ENCODE results near the gene FAM83C. TPM values are rescaled to one million over a fixed set of nuclear protein-coding genes. Genes with fewer than 3 reads are reported as not detected.
A peak's percentile ranks its signal among the peaks of the same experiment; 100 is the strongest.

FAM83C gene
- total and polyA plus RNA-seq, 9 of the 15 experiments (the other 6 are each of a cell fraction or from before 2014, with no cell fraction given) = not detected

GRCh38 chr20:35306931-35307517 is 14.8 kb upstream of the FAM83C start:
- Histone ChIP-seq H3K4me2 (ENCODE audit: insufficient read depth, low read length) (no peak overlapping the region), H2AFZ (ENCODE audit: low read depth, low read length) (no peak overlapping the region), H3K9me3 (replicated peaks; ENCODE audit: control insufficient read depth, insufficient read depth, low read depth, low read length) (no peaks in the 10 kb centered on the region), H3K9ac (ENCODE audit: insufficient read depth in 1 of 2, low read depth in 2 of 2, low read length in 2 of 2) (peak overlapping the region in 1 of 2 experiments; percentile 6; a peak in 1 of 4 replicates), H4K20me1 (replicated peaks; ENCODE audit: control insufficient read depth, insufficient read depth, low read length) (no peaks in the 10 kb centered on the region), H3K4me3 (no peak overlapping the region), H3K27me3 (ENCODE audit: control insufficient read depth in 2 of 2, insufficient read depth in 2 of 2, low read length in 2 of 2) (no peaks in the 10 kb centered on the region), H3K79me2 (ENCODE audit: control insufficient read depth, insufficient read depth, low read length) (no peaks in the 10 kb centered on the region), H3K4me1 (replicated peaks in 1 of 2; ENCODE audit: control insufficient read depth in 2 of 2, insufficient read depth in 2 of 2, low read length in 2 of 2) (peaks cover 17 to 28% of the 10 kb centered on the region in 2 experiments; a peak in 4 of 5 replicates), H3K9me1 (ENCODE audit: control insufficient read depth, insufficient read depth, low read length) (no peaks in the 10 kb centered on the region), H3K36me3 (ENCODE audit: control insufficient read depth, insufficient read depth, low read length) (peaks cover 27% of the 10 kb centered on the region; the same call in 2 of the 3 replicates), H3K27ac (ENCODE audit: extremely low read depth, low read depth, low read length) (no peak overlapping the region)
- intact Hi-C loops (cut with micrococcal nuclease) = loop anchor here (1.0 kb wide), 1 partner anchor 132 kb away; no protein-coding TSS in a partner anchor
- ATAC-seq (peak; percentile 89), DNase-seq (ENCODE audit: extremely low read depth in 1 of 4, low spot score in 3 of 4) (peak; percentile 58 to 74 (median 68)), FAIRE-seq (peak; percentile 72)
- CTCF ChIA-PET (ENCODE audit: low intra/inter-chr PET ratio) = interaction anchor here (0.5 to 1.0 kb wide), 4 partner anchors 140 to 433 kb away, joined by 3 to 4 read pairs (median 4); no protein-coding TSS in a partner anchor
- no TSS peak for BruUV-seq (replicated peaks)
- in situ Hi-C loops (cut with MboI) = loop anchor here (25.0 kb wide), 1 partner anchor 130 kb away; the partner anchor contains the start of gene GDF5
- POLR2A ChIA-PET = interaction anchor here (0.6 kb wide), 1 partner anchor 1116 kb away, joined by 3 read pairs; no protein-coding TSS in a partner anchor
- WGBS (ENCODE audit: insufficient coverage, low coverage, missing lambda C conversion rate) = 28% methylated on average over 4 of the region's 4 CpGs
- TF ChIP-seq JUND (IDR thresholded peaks at IDR 0.05; ENCODE audit: borderline replicate concordance, low read depth, low read length) (0 out of 2 replicates have a peak, but pooled peaks have one; percentile 13), JUND (tag; IDR thresholded peaks at IDR 0.05; ENCODE audit: borderline replicate concordance, low read depth, low read length) (no peak), SFPQ (IDR thresholded peaks at IDR 0.05; ENCODE audit: low read depth, low read length) (no peak), MAZ (CRISPR knock-in tag; conservative IDR thresholded peaks at IDR 0.05 in 1 of 2, IDR thresholded peaks at IDR 0.05 in 1 of 2) (peak; percentile 1 to 20; a peak in 1 of 4 replicates), ZC3H4 (CRISPR knock-in tag; IDR thresholded peaks at IDR 0.05; ENCODE audit: borderline replicate concordance) (0 out of 2 replicates have a peak, but pooled peaks have one; percentile 23), CREM (IDR thresholded peaks at IDR 0.05; ENCODE audit: low read depth) (peak; percentile 14; the same call in 1 of the 2 replicates), RAD21 (CRISPR knock-in tag; conservative IDR thresholded peaks at IDR 0.05 in 1 of 2, IDR thresholded peaks at IDR 0.05 in 1 of 2) (peak; percentile 49 to 61), ZFP36 (IDR thresholded peaks at IDR 0.05; ENCODE audit: low read depth, low read length, partially characterized antibody) (peak; percentile 25), ZFPM2 (CRISPR knock-in tag; IDR thresholded peaks at IDR 0.05) (no peak), CREB1 (IDR thresholded peaks at IDR 0.05) (no peak), CREB1 (CRISPR knock-in tag; IDR thresholded peaks at IDR 0.05) (0 out of 2 replicates have a peak, but pooled peaks have one; percentile 17), AFF4 (CRISPR knock-in tag; IDR thresholded peaks at IDR 0.05) (0 out of 2 replicates have a peak, but pooled peaks have one; percentile 22), CTBP1 (IDR thresholded peaks at IDR 0.05; ENCODE audit: borderline replicate concordance) (0 out of 2 replicates have a peak, but pooled peaks have one; percentile 39)
